ENCODE measurements around the gene UBE2G2.

The UBE2G2 gene

GRCh38 chr21:44763451-44764318 is 37.9 kb downstream of the UBE2G2 start:
- DNase-seq (ENCODE audit: low read depth): no peak

GRCh38 chr21:44763050-44763378 is 38.6 kb downstream of the UBE2G2 start:
- no peak for DNase-seq (ENCODE audit: low read depth)

GRCh38 chr21:44762221-44763049 is 39.2 kb downstream of the UBE2G2 start:
- DNase-seq (ENCODE audit: low read depth): no peak

- no peak for DNase-seq (ENCODE audit: low read depth)
Measured at GRCh38 chr21:44761747-44762208, 39.8 kb downstream of the UBE2G2 start.

- DNase-seq (ENCODE audit: low read depth): no peak
Measured at GRCh38 chr21:44761011-44761729, 40.5 kb downstream of the UBE2G2 start.

- no peak for DNase-seq (ENCODE audit: low read depth)
Measured at GRCh38 chr21:44760376-44760775, 41.2 kb downstream of the UBE2G2 start.

GRCh38 chr21:44759628-44760285 is 41.9 kb downstream of the UBE2G2 start:
- no peak for DNase-seq (ENCODE audit: low read depth)

GRCh38 chr21:44758781-44759627 is 42.6 kb downstream of the UBE2G2 start:
- DNase-seq (ENCODE audit: low read depth): no peak

- DNase-seq (ENCODE audit: low read depth): no peak
Measured at GRCh38 chr21:44758141-44758561, 43.5 kb downstream of the UBE2G2 start.

GRCh38 chr21:44757731-44758130 is 43.9 kb downstream of the UBE2G2 start:
- DNase-seq (ENCODE audit: low read depth): no peak

- no peak for DNase-seq (ENCODE audit: low read depth)
Measured at GRCh38 chr21:44756423-44757185, 45.0 kb downstream of the UBE2G2 start.

GRCh38 chr21:44755227-44755626 is 46.4 kb downstream of the UBE2G2 start:
- DNase-seq (ENCODE audit: low read depth): no peak

GRCh38 chr21:44753357-44753756 is 48.3 kb downstream of the UBE2G2 start:
- no peak for DNase-seq (ENCODE audit: low read depth)

- no peak for DNase-seq (ENCODE audit: low read depth)
Measured at GRCh38 chr21:44752671-44753235, 48.9 kb downstream of the UBE2G2 start.

- no peak for DNase-seq (ENCODE audit: low read depth)
Measured at GRCh38 chr21:44751799-44752636, 49.6 kb downstream of the UBE2G2 start.

GRCh38 chr21:44751186-44751798 is 50.3 kb downstream of the UBE2G2 start:
- no peak for DNase-seq (ENCODE audit: low read depth)

- DNase-seq (ENCODE audit: low read depth): no peak
Measured at GRCh38 chr21:44750675-44751025, 51.0 kb downstream of the UBE2G2 start.

Measured in activated T-helper 9 cell treated with anti-CD3 and anti-CD28 coated beads, Interleukin-2, amount 50 U/mL, for 16 hours (primary cell).